Stimulated activated CD8-positive, alpha-beta memory T cell treated with anti-CD3 and anti-CD28 coated beads, Interleukin-4, amount 100 ng/mL, for 24 hours (primary cell): ENCODE results near the gene DCUN1D4.
A peak's percentile ranks its signal among the peaks of the same experiment; 100 is the strongest.
"Not testable (repeated sequence)": the region's sequence is repeated elsewhere in the genome, so short reads cannot be mapped to it uniquely, and the experiment has no call there.

Source experiments
- DNase-seq: peaks from one replicate; pipeline ENCODE4 v3.0.0-alpha.2; 2020; ENCODE audit warnings: low read depth

DCUN1D4 gene

DNA sequence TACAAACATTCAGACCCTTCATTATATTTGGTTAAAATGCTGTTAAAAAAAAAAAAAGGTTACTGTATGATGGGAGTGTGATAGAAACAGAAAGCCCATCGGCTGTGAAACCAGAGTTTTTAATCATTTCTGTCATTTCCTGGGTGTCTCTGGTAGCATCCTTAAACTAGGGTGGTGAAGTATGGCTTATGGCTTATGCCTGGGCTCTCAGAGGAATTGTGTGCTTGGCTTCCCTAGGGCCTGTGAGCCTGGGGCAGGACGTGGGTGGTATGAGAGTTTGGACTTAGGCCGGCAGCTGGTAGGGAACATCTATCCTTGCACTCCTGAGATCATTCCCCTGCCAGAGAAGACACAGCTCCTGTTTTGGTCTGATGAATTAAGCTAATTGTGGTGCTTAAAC lies 52.2 kb downstream of the DCUN1D4 start:
- no peak for DNase-seq

DNA sequence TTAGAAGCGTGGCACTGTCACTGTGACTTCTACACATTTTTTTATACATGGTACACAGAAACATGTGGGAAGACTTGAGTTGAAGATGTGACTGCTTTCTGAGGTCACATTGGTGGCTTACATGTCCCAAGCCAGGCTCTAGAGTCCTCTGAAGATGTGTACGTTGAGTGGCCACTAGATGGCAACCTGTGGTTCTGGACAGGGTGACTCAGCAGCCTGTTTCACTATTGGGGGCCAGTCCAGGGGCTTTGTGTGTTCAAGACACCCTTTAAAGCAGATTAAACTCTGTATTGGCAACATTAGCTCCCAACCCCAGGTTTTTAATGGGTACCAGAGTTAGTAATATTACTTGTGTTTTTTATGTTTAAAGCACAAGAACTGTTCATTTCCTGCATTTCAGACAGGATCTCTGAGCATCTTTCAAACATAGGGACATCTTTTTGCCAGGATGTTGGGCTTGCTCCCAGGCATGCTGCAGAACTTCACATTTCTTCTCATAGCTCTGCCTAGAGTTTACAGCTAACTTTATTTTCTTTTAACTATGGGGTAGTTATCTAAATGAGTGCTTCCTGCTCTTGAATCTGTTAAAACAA lies 53.0 kb downstream of the DCUN1D4 start:
- peak; percentile 30 for DNase-seq

DNA sequence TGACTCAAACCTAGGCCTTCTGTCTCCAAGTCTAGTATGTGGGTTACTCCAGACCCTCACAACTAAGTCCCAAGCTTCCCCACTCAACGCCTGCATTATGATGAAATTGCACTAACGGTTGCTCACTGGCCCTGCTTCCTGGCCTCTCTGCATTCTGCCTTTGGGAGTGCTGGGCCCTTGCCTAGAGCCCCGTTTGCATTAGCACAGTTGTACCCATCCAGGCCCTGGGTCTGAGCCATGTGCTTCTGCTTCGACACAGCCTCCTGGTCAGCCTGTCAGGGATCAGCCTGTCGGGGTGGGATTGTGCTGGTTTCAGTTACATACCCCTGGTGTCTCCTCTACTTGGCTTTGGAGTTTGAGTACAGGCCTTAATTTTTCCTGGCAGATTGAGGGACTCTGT lies 58.4 kb downstream of the DCUN1D4 start:
- DNase-seq: no peak

- DNase-seq: no peak
These were observed 63.4 kb downstream of the DCUN1D4 start for GRCh38 chr4:51906167-51906958.

DNA sequence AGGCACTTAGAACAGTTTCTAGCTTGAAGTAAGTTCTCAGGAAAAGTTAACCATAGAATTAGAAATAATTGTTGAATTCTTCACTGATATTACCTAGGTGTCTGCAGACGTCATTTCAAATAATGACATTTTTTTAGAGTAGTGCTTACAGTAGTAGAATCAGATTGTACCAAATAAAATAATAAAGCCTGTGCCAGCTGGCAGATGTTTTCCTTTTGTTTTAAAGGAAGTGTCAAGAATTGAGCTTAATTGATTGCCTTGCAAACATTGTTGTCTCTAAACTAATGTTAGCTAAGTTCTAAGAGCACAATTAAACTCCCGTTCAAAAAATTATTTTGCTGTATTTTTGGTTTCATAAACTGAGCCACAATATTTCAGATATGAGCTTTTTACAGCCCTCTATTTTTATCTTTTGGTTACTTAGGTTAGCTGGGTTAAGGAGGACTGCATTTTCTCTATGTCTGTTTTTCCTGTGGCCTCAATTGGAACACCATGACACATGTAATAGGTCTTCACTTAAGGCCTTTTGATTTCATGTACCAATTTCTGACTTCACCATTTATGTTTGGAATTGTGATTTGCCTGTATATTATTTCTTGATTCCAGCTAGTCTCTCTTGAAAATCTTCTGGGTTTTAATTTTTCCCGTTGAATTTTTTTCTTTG lies 64.2 kb downstream of the DCUN1D4 start:
- no peak for DNase-seq

DNA sequence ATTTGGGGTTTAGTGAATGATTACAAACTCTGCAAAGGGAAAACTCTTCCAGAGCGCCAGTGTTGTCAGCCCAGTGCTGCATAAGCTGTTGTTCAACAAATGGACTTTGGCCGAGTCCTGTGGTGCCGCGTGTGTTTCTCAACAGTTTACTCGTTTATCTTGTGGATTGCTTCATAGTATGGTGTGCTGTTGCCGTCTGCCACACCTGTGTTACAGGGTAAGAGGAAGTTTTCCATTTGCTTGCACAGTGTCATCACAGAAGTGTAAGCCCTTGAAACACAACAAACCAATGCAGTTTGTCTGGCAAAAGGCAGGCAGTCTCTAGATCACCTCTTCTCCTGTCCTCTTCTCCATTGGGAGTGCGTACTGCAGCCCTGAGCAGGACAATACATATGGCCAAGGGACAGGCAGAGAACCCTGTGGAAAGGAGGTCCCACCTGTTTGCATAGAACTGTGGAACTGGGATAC lies 66.3 kb downstream of the DCUN1D4 start:
- no peak for DNase-seq

DNA sequence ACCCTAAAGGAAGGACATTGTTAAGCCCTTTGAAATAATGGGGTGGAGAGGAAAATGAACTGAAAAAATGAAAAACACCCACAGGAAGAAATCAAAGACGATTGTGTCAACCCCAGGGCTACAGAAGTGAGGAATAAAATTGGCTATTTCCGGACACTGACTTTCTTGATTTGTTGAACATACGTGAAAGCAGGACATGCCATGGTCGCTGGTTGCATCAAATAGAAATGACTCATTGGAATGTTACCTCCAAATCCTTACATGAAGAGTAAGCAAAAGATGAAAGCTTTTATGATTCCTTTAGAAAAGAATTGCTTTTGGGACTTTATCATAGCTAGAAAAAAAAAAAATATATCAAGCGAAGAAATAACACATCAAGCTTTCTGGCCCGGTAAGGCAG lies 75.3 kb downstream of the DCUN1D4 start:
- DNase-seq: no peak

DNA sequence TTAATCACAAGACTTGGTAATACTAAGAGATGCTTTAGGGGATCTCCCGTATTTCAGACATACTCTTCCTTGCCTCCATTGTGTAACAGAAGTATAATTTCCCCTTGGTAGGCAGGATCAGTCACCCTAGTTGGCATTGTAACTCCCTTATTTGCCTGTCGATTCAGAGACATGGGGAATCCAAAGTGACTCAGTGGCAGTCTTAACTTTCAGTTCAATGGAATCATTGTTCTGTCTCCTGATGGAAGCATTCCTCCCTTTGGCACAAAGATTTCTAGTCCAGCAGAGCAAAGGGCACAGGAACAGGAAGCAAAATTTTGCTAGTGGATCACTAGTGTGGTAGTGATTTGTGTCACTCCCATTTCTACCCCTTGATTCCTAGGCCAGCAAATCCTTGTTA lies 80.4 kb downstream of the DCUN1D4 start:
- no peak for DNase-seq

DNA sequence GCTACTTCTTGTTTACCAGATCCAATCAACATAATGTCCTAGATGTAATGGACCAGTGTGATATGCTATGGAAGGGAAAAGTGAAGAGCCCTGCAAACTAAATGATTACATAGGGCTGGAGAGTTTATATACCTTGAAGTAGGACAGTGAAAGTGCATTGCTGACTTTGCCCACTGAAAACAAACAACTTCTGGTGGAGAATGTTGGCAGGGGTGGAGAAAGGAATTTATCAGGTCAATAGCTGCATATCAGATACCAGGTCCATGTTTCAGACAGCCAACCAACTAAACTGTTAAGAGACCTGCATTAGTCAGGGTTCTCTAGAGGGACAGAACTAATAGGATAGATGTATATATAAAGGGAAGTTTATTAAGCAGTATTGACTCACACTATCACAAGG lies 82.4 kb downstream of the DCUN1D4 start:
- DNase-seq: no peak

GRCh38 chr4:51930557-51930956 lies 87.6 kb downstream of the DCUN1D4 start:
- DNase-seq: no peak

DNA sequence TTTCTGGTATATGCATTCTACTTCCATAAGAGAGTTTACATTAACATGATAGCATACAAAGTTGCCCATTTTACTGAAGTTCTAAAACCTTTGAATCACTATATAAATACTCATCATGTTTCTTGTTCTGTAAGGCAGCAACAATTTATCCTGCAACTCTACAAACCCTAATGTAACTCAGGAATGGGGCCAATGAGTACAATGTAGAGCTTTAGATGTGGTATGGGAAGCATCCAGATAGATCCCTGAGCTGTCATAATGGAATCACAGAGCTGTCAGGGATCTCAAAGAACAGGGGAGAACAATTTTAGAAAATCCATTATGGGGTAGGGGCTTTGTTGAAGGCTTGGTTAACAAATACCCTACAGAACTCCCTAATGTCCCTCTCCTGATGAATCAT lies 88.5 kb downstream of the DCUN1D4 start:
- DNase-seq: no peak

- DNase-seq: no peak
These were observed 89.3 kb downstream of the DCUN1D4 start for GRCh38 chr4:51932261-51932660.

- DNase-seq: no peak
These were observed 89.7 kb downstream of the DCUN1D4 start for GRCh38 chr4:51932684-51933083.

DNA sequence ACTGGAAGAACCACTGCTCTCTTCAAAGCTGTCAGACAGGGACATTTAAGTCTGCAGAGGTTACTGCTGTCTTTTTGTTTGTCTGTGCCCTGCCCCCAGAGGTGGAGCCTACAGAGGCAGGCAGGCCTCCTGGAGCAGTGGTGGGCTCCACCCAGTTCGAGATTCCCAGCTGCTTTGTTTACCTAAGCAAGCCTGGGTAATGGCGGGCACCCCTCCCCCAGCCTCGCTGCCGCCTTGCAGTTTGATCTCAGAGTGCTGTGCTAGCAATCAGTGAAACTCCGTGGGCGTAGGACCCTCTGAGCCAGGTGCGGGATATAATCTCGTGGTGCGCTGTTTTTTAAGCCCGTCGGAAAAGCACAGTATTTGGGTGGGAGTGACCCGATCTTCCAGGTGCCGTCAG lies 97.5 kb downstream of the DCUN1D4 start:
- not testable (repeated sequence) for DNase-seq

DNA sequence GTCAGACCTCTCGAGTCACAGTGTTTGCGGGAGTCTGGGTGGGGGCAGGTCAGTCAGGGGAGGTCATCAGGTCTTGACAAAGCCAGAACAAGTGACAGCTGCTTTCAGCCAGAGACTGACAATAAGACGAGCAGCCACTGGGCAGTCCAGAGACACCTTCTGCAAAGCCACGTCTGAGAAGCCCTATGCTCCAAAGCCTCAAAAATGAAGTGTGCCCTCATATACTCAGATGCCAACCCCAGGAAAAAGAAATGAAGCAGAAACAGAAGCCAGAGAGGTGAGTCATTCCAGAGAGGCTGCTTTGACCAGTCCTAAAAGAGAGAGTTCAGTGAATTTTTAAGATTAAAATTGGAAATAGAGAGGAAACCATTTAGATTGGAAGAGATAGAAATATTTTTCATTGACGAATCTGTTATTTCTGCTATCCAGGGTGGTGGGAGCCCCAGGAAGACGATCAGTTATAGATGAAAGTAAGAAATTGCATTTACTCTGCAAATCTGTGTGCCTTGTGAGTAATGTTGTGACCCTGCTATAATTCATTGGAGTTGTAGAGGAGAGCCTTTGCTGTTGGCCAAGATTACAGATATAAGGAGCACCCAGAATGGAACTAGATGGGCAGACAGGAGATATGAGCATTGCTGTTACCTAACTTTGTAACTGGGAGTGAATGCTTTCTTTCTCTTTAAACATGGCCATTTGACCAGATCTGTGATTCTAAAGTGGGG lies 99.3 kb downstream of the DCUN1D4 start:
- DNase-seq: no peak

DNA sequence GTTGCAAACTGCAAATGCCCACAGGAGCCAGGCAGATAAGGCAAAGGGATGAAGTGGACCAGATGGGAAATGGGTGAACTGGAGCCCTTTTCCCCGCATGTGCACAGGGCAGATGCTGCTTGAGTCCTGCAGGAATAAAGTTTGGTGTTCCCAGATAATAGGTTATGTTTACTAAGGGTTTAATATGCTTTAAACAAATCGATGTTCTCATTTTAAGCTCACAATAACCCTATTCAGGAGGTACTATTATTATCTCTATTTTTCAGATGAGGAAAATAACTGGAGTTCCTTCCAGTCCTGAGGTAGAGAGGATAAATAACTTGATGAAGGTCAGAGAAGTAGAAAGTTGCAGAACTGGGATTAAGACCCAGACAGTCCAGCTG lies 99.9 kb downstream of the DCUN1D4 start:
- no peak for DNase-seq

- no peak for DNase-seq
These were observed 100.3 kb downstream of the DCUN1D4 start for GRCh38 chr4:51943221-51943620.

DNA sequence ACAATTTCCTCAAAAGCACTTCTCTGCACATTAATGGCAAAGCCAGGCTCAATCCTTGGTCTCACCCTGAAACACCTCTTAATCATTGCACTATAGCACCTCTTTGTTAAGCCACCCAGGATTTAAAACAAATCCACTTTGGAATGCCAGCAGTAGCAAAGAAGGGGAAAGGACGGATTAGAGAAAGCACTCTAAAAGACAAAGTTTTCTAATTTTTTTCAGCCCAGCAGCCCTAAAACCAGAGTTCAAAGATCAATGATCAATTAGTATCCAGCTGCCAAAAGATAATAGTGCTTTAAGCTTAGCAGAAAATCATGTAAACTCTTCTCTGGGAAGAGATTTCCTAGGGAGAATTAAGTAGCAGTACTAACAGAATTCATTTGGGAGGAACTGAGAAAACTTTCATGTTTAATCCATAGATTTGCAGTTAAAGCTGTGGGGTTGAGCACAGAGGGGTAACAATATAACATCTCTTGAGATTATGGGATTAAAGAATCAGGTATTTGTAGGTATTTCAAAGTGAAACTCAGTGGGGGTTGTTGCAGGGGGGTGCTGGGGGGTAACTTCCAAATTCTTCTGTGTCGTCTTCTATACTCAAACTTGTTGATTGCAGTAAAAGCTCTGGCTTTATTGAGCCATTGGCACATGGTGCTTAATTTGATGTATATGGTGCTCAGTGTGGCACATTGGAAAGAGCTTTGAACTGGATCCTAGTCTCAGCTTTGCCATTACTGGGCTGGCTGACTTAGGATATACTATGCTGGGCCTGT lies 115.4 kb downstream of the DCUN1D4 start:
- DNase-seq: no peak

- no peak for DNase-seq
These were observed 117.5 kb downstream of the DCUN1D4 start for GRCh38 chr4:51960486-51960885.

- no peak for DNase-seq
These were observed 121.0 kb downstream of the DCUN1D4 start for GRCh38 chr4:51963841-51964517.

DNA sequence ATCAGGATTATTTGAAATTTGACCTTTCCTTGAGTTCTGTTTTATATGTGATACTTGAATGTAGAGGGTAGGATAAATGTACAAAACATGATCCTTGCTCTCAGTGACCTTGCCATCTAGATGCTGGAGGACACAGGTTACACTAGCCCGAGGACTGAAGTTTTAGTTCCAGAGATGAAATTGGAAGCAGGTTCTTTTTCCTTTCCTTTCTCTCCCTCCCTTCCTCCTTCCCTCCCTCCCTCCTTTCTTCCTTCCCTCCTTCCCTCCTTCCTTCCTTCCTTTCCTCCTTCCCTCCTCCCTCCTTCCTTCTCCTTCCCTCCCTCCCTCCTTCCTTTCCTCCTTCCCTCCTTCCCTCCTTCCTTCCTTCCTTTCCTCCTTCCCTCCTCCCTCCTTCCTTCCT lies 122.9 kb downstream of the DCUN1D4 start:
- no peak for DNase-seq
